Measurements from ENCODE around the gene MYBPC3. TPM values are rescaled to one million over a fixed set of nuclear protein-coding genes. Genes with fewer than 3 reads are reported as not detected.

The MYBPC3 gene
- polyA plus RNA-seq, 3 donors from 2014 or later = not detected

- H3K4me1 Mint-ChIP-seq = peaks cover 0 to 13% of the 10 kb centered on the region in 2 donors
- no peaks in the 10 kb centered on the region for H3K9me3 Mint-ChIP-seq
- H3K4me3 Mint-ChIP-seq = no peak overlapping the region
- peak overlapping the region in 1 of 6 donors; percentile 34 for H3K27ac Mint-ChIP-seq
- no peak for DNase-seq
- H3K27me3 Mint-ChIP-seq (ENCODE audit: low read depth in 3 of 3) = peaks cover 2 to 5% (median 4%) of the 10 kb centered on the region in 3 donors
- peaks cover 25 to 69% (median 32%) of the 10 kb centered on the region in 3 donors for H3K36me3 Mint-ChIP-seq
These were observed 57.1 kb downstream of the MYBPC3 start for GRCh38 chr11:47295385-47295784.

- Mint-ChIP-seq H3K27ac (peak overlapping the region in 3 of 6 donors; percentile 21 to 67 (median 30)), H3K9me3 (no peaks in the 10 kb centered on the region), H3K4me3 (no peak overlapping the region), H3K4me1 (no peaks in the 10 kb centered on the region), H3K27me3 (ENCODE audit: low read depth in 3 of 3) (peaks cover 7 to 12% (median 10%) of the 10 kb centered on the region in 3 donors), H3K36me3 (peaks cover 4 to 67% (median 23%) of the 10 kb centered on the region in 3 donors)
- DNase-seq = no peak
These were observed 62.6 kb downstream of the MYBPC3 start for GRCh38 chr11:47289856-47290255.

DNA sequence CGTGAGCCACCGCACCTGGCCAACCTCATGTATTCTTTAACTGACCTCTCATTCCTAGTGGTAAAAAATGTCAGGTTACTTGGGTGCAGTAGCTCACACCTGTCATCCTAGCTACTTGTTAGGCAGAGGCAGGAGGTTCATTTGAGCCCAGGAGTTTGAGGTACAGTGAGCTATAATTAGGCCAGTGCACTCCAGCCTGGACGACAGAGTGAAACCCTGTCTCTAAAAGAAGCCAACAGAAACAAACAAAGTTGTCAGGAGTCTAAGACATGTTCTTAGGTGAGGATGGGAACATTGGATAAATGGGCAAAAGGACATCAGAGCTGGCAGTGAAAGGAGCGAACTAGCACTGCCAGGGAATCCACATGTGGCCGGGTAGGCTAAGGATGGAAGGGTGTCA lies 64.4 kb downstream of the MYBPC3 start:
- Mint-ChIP-seq H3K9me3 (no peaks in the 10 kb centered on the region), H3K36me3 (peaks cover 10 to 71% (median 32%) of the 10 kb centered on the region in 3 donors), H3K4me3 (no peak overlapping the region), H3K27me3 (ENCODE audit: low read depth in 3 of 3) (peaks cover 7 to 12% (median 7%) of the 10 kb centered on the region in 3 donors), H3K4me1 (no peaks in the 10 kb centered on the region), H3K27ac (peak overlapping the region in 1 of 6 donors; percentile 44)
- DNase-seq = no peak

- no peaks in the 10 kb centered on the region for H3K4me1 Mint-ChIP-seq
- no peaks in the 10 kb centered on the region for H3K9me3 Mint-ChIP-seq
- H3K36me3 Mint-ChIP-seq = peaks cover 19 to 69% (median 40%) of the 10 kb centered on the region in 3 donors
- no peak for DNase-seq
- H3K27ac Mint-ChIP-seq = no peak overlapping the region
- no peak overlapping the region for H3K4me3 Mint-ChIP-seq
- peaks cover 7 to 9% (median 9%) of the 10 kb centered on the region in 3 donors for H3K27me3 Mint-ChIP-seq (ENCODE audit: low read depth in 3 of 3)
These were observed 66.3 kb downstream of the MYBPC3 start for GRCh38 chr11:47285969-47286770.

GRCh38 chr11:47284151-47284550 lies 68.4 kb downstream of the MYBPC3 start:
- Mint-ChIP-seq H3K9me3 (no peaks in the 10 kb centered on the region), H3K4me1 (no peaks in the 10 kb centered on the region), H3K36me3 (peaks cover 28 to 62% (median 38%) of the 10 kb centered on the region in 3 donors), H3K27ac (no peak overlapping the region), H3K27me3 (ENCODE audit: low read depth in 3 of 3) (peaks cover 4 to 9% (median 7%) of the 10 kb centered on the region in 3 donors), H3K4me3 (no peak overlapping the region)
- no peak for DNase-seq

DNA sequence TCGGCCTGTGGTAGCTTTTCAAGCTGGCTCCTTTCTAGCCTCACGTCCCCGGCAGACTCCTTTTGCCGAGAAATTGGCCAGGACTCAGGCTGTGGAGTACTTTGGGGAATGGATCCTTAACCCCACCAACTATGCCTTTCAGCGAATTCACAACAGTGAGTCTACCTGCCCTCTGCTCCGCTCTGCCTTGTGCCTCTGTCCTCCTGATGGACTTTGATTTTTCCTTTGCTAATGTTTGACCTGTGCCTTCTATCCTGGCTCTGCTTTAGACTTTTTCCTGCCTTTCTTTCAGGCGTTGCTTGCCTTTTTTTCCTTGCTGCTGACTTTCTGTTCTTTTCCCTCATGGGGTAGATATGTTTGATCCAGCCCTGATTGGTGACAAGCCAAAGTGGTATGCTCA lies 70.0 kb downstream of the MYBPC3 start:
- peak overlapping the region in 1 of 6 donors; percentile 23 for H3K27ac Mint-ChIP-seq
- peaks cover 0 to 7% (median 6%) of the 10 kb centered on the region in 3 donors for H3K27me3 Mint-ChIP-seq (ENCODE audit: low read depth in 3 of 3)
- no peak for DNase-seq
- H3K36me3 Mint-ChIP-seq = peaks cover 34 to 65% (median 46%) of the 10 kb centered on the region in 3 donors
- H3K9me3 Mint-ChIP-seq = no peaks in the 10 kb centered on the region
- no peaks in the 10 kb centered on the region for H3K4me1 Mint-ChIP-seq
- H3K4me3 Mint-ChIP-seq = no peak overlapping the region

Other genes starting within 250 kb of the MYBPC3 start
- 100 to 1,000 TPM; 103 to 137 (median 121) TPM for gene ARFGAP2, start 175.8 kb downstream of the MYBPC3 start, polyA plus RNA-seq
- gene PACSIN3, start 166.3 kb downstream of the MYBPC3 start, polyA plus RNA-seq = under 1 TPM in 1 of 3 donors, not detected in 2; 0.48 TPM
- 10 to 100 TPM; 27.4 to 39.3 (median 35.4) TPM for gene DDB2, start 137.7 kb downstream of the MYBPC3 start, polyA plus RNA-seq
- 10 to 100 TPM in 2 of 3 donors, 1 to 10 TPM in 1; 6.6 to 20.1 (median 19.2) TPM for gene ACP2, start 103.9 kb downstream of the MYBPC3 start, polyA plus RNA-seq
- gene NR1H3, start 94.7 kb downstream of the MYBPC3 start, polyA plus RNA-seq = 10 to 100 TPM; 14.8 to 20.3 (median 19.8) TPM
- 10 to 100 TPM; 14.7 to 42.7 (median 19.3) TPM for gene MADD, start 82.6 kb downstream of the MYBPC3 start, polyA plus RNA-seq
- 1 to 10 TPM in 2 of 3 donors, under 1 TPM in 1; 0.95 to 3.6 (median 2.3) TPM for gene SPI1, start 25.8 kb upstream of the MYBPC3 start, polyA plus RNA-seq
- gene SLC39A13, start 55.9 kb upstream of the MYBPC3 start, polyA plus RNA-seq = 10 to 100 TPM; 22.1 to 33.2 (median 27.7) TPM
- 100 to 1,000 TPM; 157 to 207 (median 184) TPM for gene PSMC3, start 73.7 kb upstream of the MYBPC3 start, polyA plus RNA-seq
- not detected for gene RAPSN, start 96.4 kb upstream of the MYBPC3 start, polyA plus RNA-seq
- gene CELF1, start 200.4 kb upstream of the MYBPC3 start, polyA plus RNA-seq = 10 to 100 TPM; 21.0 to 58.1 (median 35.5) TPM
- gene PTPMT1, start 212.9 kb upstream of the MYBPC3 start, polyA plus RNA-seq = 100 to 1,000 TPM in 1 of 3 donors, 10 to 100 TPM in 2; 62.2 to 117 (median 80.2) TPM
- gene KBTBD4, start 226.3 kb upstream of the MYBPC3 start, polyA plus RNA-seq = 10 to 100 TPM; 40.2 to 60.8 (median 49.1) TPM
- gene NDUFS3, start 226.4 kb upstream of the MYBPC3 start, polyA plus RNA-seq = 100 to 1,000 TPM; 108 to 157 (median 143) TPM
- not detected for gene FAM180B, start 234.0 kb upstream of the MYBPC3 start, polyA plus RNA-seq
- under 1 TPM in 1 of 3 donors, not detected in 2; 0.24 TPM for gene C1QTNF4, start 241.7 kb upstream of the MYBPC3 start, polyA plus RNA-seq